CD4-positive, CD25-positive, alpha-beta regulatory T cell (primary cell): Measurements from ENCODE around the gene TSPAN18. TPM values are rescaled to one million over a fixed set of nuclear protein-coding genes. Genes with fewer than 3 reads are reported as not detected.
A peak's percentile ranks its signal among the peaks of the same experiment; 100 is the strongest.

Source experiments
- ATAC-seq, 2 donors: fragments of 150-1000 bp; cut with Tn5 transposase; one replicate each; pipeline ENCODE4 v1.10.0; 2021; ENCODE audit warnings: low read depth in 2 of 2, moderate number of reproducible peaks in 2 of 2, moderate library complexity in 1 of 2
- DNase-seq, 3 donors: peaks; one replicate each; pipeline versions ENCODE4 v3.0.0 to v3.0.0-alpha.2; 2012 to 2022; ENCODE audit warnings: mixed read lengths in 1 of 3
- H3K27ac ChIP-seq: one replicate; pipeline ENCODE4 v1.7.0; 2013; ENCODE audit warnings: mild to moderate bottlenecking, low read length; ENCODE audit not compliant: insufficient read depth, poor library complexity, severe bottlenecking
- H3K27me3 ChIP-seq: one replicate; pipeline ENCODE4 v1.7.0; 2013; ENCODE audit warnings: low read length; ENCODE audit not compliant: control insufficient read depth, insufficient read depth
- H3K36me3 ChIP-seq: one replicate; pipeline ENCODE4 v1.7.0; 2013; ENCODE audit warnings: mild to moderate bottlenecking, low read length, moderate library complexity; ENCODE audit not compliant: control insufficient read depth, insufficient read depth
- H3K4me1 ChIP-seq: 2 replicates; pipeline ENCODE4 v1.7.0; 2013; ENCODE audit warnings: mild to moderate bottlenecking, low read length; ENCODE audit not compliant: insufficient read depth, control insufficient read depth, poor library complexity, severe bottlenecking
- H3K4me3 ChIP-seq: one replicate; pipeline ENCODE4 v1.7.0; 2013; ENCODE audit warnings: low read depth, mild to moderate bottlenecking, low read length, moderate library complexity
- H3K9me3 ChIP-seq, 2 experiments: 1 replicate in 1 of 2; 2 replicates in 1 of 2; pipeline ENCODE4 v1.7.0; 2013; ENCODE audit warnings: low read length in 2 of 2, mild to moderate bottlenecking in 1 of 2, moderate library complexity in 1 of 2; ENCODE audit not compliant: control insufficient read depth in 2 of 2
- H3K27ac Mint-ChIP-seq, 3 donors: one replicate each; pipeline ENCODE4 v1.8.0; 2020 to 2022; ENCODE audit warnings: mild to moderate bottlenecking in 3 of 3, mixed read lengths in 3 of 3, moderate library complexity in 2 of 3
- H3K27me3 Mint-ChIP-seq: one replicate; pipeline ENCODE4 v1.8.0; 2022; ENCODE audit warnings: mild to moderate bottlenecking, mixed read lengths
- H3K36me3 Mint-ChIP-seq: one replicate; pipeline ENCODE4 v1.8.0; 2020; ENCODE audit warnings: mixed read lengths
- H3K4me1 Mint-ChIP-seq, 4 donors: one replicate each; pipeline ENCODE4 v1.8.0; 2020 to 2022; ENCODE audit warnings: mixed read lengths in 4 of 4, mild to moderate bottlenecking in 1 of 4
- H3K4me3 Mint-ChIP-seq, 4 donors: one replicate each; pipeline ENCODE4 v1.8.0; 2020 to 2022; ENCODE audit warnings: mild to moderate bottlenecking in 4 of 4, mixed read lengths in 4 of 4, moderate library complexity in 3 of 4
- H3K9me3 Mint-ChIP-seq, 7 donors: one replicate each; pipeline ENCODE4 v1.8.0; 2020 to 2022; ENCODE audit warnings: mixed read lengths in 7 of 7, mild to moderate bottlenecking in 3 of 7, moderate library complexity in 2 of 7
- polyA plus RNA-seq, 4 donors: library from polyadenylated mRNA; unstranded; fragments of 300-500 nt; fragmentation: Illumina TruSeq; gene quantifications; one replicate each; pipeline ENCODE4 v1.2.3, GENCODE V29; 2021
- total RNA-seq: library from RNA; stranded (reverse); gene quantifications from one replicate; pipeline ENCODE4 v1.2.3, GENCODE V29; 2022

The TSPAN18 gene
- total and polyA plus RNA-seq, 5 donors from 2014 or later: 3.2 to 36.9 (median 4.9) TPM

DNA sequence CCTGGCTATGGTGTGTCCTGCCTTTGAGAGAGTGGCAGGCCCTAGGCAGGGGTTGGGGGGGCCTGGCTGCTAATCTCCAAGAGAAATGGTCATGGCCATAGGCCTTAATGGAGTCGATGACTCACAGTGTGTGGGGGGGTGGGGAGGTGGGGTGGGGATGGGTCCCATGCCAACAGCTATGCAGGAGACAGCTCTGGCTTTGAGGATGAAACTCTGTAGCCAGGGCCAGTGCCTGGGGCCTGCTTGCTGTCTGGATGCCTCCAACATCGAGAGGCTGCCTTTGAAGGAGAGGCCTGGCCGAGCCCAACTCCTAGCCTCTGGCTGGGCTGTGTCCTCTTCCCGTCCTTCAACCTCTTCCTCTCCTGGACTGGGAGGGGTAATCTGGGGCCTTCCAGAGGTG lies 23.9 kb upstream of the TSPAN18 start:
- Histone ChIP-seq H3K4me3 (no peak overlapping the region), H3K9me3 (peaks cover 0 to 4% of the 10 kb centered on the region in 2 experiments), H3K27ac (no peak overlapping the region), H3K4me1 (no peaks in the 10 kb centered on the region), H3K36me3 (no peaks in the 10 kb centered on the region), H3K27me3 (no peaks in the 10 kb centered on the region)
- Mint-ChIP-seq H3K36me3 (no peaks in the 10 kb centered on the region), H3K27me3 (peaks cover 24% of the 10 kb centered on the region), H3K4me3 (no peak overlapping the region), H3K9me3 (peaks cover 0 to 6% (median 2%) of the 10 kb centered on the region in 7 donors), H3K4me1 (peaks cover 0 to 17% (median 4%) of the 10 kb centered on the region in 4 donors), H3K27ac (peak overlapping the region in 1 of 3 donors; percentile 27)
- ATAC-seq (no peak), DNase-seq (no peak)

DNA sequence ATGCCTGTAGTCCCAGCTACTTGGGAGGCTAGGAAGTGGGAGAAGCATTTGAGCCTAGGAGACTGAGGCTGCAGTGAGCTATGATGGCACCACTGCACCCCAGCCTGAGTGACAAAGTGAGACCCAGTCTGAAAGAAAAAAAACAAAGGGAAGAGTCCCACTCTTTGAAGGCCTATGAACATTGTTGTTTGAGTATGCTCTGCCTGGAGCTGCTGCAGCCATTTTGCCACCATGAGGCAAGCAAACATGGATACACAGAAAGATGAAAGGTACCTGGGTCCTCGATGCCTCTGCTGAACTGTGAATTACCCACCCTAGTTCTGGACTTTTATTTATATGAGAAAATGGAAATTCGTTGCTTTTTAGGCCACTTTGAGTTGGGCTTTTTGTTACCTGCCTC lies 19.7 kb upstream of the TSPAN18 start:
- no peaks in the 10 kb centered on the region for H3K36me3 Mint-ChIP-seq
- Histone ChIP-seq H3K4me1 (no peaks in the 10 kb centered on the region), H3K9me3 (peaks cover 0 to 4% of the 10 kb centered on the region in 2 experiments), H3K36me3 (no peaks in the 10 kb centered on the region), H3K27ac (no peak overlapping the region), H3K4me3 (no peak overlapping the region), H3K27me3 (no peaks in the 10 kb centered on the region)
- no peak overlapping the region for H3K4me3 Mint-ChIP-seq
- no peak overlapping the region for H3K27ac Mint-ChIP-seq
- ATAC-seq (no peak), DNase-seq (no peak)
- H3K27me3 Mint-ChIP-seq: peaks cover 24% of the 10 kb centered on the region
- H3K9me3 Mint-ChIP-seq: peaks cover 0 to 13% (median 2%) of the 10 kb centered on the region in 7 donors
- H3K4me1 Mint-ChIP-seq: peaks cover 0 to 28% (median 9%) of the 10 kb centered on the region in 4 donors

DNA sequence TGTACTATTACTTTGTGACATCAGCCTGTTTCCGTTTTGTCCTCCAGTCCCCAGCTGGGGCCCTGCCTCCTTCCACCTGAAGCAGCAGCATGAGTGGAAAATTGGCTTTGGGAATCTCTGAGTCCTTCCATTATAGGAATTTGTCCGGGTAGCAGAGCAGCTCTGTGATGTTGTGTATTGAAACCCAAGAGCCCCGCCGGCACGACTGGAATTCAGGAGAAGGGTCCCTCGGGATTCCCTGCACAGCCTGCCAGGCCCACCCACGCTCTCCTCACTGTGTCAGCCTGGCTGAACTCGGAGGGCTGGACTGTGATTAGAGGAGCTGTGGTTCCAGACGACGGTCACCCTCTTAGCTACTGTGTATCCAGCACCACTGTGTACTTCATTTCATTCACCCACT lies 18.8 kb upstream of the TSPAN18 start:
- Histone ChIP-seq H3K4me1 (no peaks in the 10 kb centered on the region), H3K36me3 (no peaks in the 10 kb centered on the region), H3K27me3 (no peaks in the 10 kb centered on the region), H3K9me3 (peaks cover 0 to 4% of the 10 kb centered on the region in 2 experiments), H3K27ac (no peak overlapping the region), H3K4me3 (no peak overlapping the region)
- peaks cover 0 to 13% (median 2%) of the 10 kb centered on the region in 7 donors for H3K9me3 Mint-ChIP-seq
- DNase-seq (no peak), ATAC-seq (no peak)
- H3K4me1 Mint-ChIP-seq: peaks cover 0 to 24% (median 8%) of the 10 kb centered on the region in 4 donors
- no peak overlapping the region for H3K4me3 Mint-ChIP-seq
- no peaks in the 10 kb centered on the region for H3K36me3 Mint-ChIP-seq
- no peak overlapping the region for H3K27ac Mint-ChIP-seq
- peaks cover 28% of the 10 kb centered on the region for H3K27me3 Mint-ChIP-seq

DNA sequence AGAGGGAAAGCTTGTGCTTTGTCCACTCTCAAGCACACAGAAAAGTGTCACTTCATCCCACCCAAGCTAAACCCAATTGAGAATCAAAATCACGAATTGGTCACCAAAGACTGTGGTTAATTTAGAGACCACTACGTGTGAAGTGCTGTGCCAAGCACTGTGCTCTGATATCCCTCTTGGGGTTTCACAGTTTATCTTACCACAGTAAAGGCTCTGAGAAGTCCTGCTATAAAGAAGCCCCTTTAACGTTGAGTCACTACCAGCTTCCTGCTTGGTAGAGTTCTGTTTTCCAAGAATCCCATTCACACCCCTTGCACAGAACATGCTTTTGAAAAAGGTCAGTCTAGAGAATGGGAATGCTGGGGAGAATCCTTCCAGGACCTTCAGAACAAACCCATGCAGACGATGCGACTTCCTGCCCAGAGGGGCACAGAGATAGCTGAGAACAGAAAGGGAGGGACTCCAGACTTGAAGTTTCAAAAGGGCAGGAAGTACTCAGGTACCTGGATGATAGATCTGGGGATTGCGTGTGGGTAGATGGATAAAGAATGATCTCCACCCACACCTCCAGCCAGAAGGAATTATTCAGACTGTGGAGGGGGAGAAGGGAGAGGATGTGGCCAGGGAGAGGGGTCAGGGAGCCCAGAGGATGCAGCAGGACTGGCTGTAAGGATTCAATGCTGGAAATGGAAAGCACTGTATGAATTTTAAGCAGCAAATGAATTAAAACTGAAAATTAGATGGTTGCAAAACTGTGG lies 18.1 kb upstream of the TSPAN18 start:
- no peaks in the 10 kb centered on the region for H3K36me3 ChIP-seq
- H3K4me1 ChIP-seq: no peaks in the 10 kb centered on the region
- peaks cover 0 to 12% (median 2%) of the 10 kb centered on the region in 7 donors for H3K9me3 Mint-ChIP-seq
- H3K36me3 Mint-ChIP-seq: no peaks in the 10 kb centered on the region
- peaks cover 0 to 24% (median 8%) of the 10 kb centered on the region in 4 donors for H3K4me1 Mint-ChIP-seq
- no peak for ATAC-seq
- H3K9me3 ChIP-seq: peaks cover 0 to 1% of the 10 kb centered on the region in 2 experiments
- H3K27ac ChIP-seq: no peak overlapping the region
- H3K4me3 ChIP-seq: no peak overlapping the region
- no peaks in the 10 kb centered on the region for H3K27me3 ChIP-seq
- H3K27ac Mint-ChIP-seq: peak overlapping the region in 1 of 3 donors; percentile 27
- H3K27me3 Mint-ChIP-seq: peaks cover 31% of the 10 kb centered on the region
- H3K4me3 Mint-ChIP-seq: no peak overlapping the region
- peak in 1 of 3 donors; percentile 14 for DNase-seq

DNA sequence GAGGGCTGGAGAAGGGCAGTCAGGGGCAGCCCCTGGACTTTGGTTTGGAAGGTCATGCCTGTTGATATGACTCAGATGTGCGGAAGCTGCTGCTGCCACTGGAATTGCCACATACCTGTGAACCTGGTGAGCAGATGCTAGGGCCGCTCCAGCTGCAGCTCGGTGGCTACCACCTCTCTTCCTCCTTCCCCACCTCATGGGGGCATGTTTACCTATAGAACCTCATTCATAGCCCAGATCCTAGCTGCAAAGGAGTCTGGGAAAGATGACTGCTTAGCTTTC lies 17.5 kb upstream of the TSPAN18 start:
- Mint-ChIP-seq H3K4me3 (no peak overlapping the region), H3K27me3 (peaks cover 29% of the 10 kb centered on the region), H3K4me1 (peaks cover 0 to 26% (median 8%) of the 10 kb centered on the region in 4 donors), H3K36me3 (no peaks in the 10 kb centered on the region), H3K9me3 (peaks cover 0 to 8% (median 0%) of the 10 kb centered on the region in 7 donors), H3K27ac (peak overlapping the region in 1 of 3 donors; percentile 27)
- Histone ChIP-seq H3K27ac (no peak overlapping the region), H3K36me3 (no peaks in the 10 kb centered on the region), H3K9me3 (no peaks in the 10 kb centered on the region), H3K27me3 (no peaks in the 10 kb centered on the region), H3K4me3 (no peak overlapping the region), H3K4me1 (no peaks in the 10 kb centered on the region)
- no peak for DNase-seq
- ATAC-seq: no peak

DNA sequence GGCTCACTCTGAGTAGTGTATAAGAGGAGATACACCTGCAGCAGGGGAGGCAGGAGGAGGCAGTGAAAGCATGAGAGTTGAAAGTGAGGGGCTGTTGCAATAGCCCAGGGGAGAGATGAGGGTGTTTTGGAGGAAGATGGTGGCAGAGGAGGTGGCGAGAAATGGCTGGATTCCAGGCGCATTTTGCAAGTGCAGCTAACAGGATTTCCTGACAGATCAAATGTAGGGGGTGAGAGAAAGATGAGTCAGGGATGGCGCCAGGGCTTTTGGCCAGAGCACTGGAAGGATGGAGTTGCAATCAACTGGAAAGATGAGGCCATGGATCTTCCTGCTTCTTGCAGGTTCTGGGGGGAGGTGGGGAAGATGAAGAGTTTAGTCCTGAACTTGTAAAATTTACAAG lies 16.8 kb upstream of the TSPAN18 start:
- no peak overlapping the region for H3K27ac ChIP-seq
- H3K4me3 ChIP-seq: no peak overlapping the region
- Mint-ChIP-seq H3K36me3 (no peaks in the 10 kb centered on the region), H3K9me3 (peaks cover 0 to 8% (median 0%) of the 10 kb centered on the region in 7 donors), H3K4me1 (peaks cover 0 to 26% (median 9%) of the 10 kb centered on the region in 4 donors), H3K27me3 (peaks cover 29% of the 10 kb centered on the region), H3K4me3 (no peak overlapping the region), H3K27ac (no peak overlapping the region)
- H3K4me1 ChIP-seq: no peaks in the 10 kb centered on the region
- no peaks in the 10 kb centered on the region for H3K9me3 ChIP-seq
- ATAC-seq (no peak), DNase-seq (no peak)
- H3K27me3 ChIP-seq: no peaks in the 10 kb centered on the region
- no peaks in the 10 kb centered on the region for H3K36me3 ChIP-seq

DNA sequence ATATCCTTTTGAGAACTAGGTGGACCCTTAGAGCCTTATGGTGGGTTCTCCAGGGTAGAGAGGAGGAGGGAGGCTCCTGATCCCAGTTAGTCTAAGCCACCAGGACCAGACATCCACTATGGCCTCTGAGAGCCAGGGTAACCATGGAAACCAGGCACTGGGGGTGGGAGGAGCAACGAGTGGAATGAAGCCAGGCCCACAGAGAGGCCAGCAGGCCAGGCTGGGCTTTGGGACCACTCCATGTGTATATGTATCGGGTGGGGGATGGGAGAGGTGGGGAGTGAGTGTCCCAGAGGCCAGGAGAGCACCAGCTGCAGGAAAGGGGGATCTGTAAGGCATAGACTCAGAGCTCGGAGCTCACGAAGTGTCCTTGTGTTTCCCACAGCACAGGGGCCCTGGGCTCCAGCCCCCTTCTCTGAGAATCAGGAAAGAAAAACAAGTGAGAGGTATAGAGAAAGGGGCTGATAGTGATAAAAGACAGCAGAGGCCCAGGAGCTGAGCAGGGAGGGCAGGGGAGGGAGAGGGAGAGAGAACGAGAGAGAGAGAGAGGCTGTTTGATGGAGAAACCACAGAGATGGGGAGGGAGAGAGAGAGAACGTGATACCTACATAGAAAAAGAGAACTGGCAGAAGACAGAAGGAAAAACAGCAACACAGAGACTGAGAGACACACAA lies 15.5 kb upstream of the TSPAN18 start:
- H3K9me3 ChIP-seq: no peaks in the 10 kb centered on the region
- H3K4me1 Mint-ChIP-seq: peaks cover 0 to 26% (median 8%) of the 10 kb centered on the region in 4 donors
- peak overlapping the region in 1 of 4 donors; percentile 26 for H3K4me3 Mint-ChIP-seq
- H3K27me3 Mint-ChIP-seq: peaks cover 31% of the 10 kb centered on the region
- H3K27ac ChIP-seq: no peak overlapping the region
- ATAC-seq: no peak
- H3K9me3 Mint-ChIP-seq: peaks cover 0 to 8% (median 0%) of the 10 kb centered on the region in 7 donors
- no peaks in the 10 kb centered on the region for H3K36me3 Mint-ChIP-seq
- no peaks in the 10 kb centered on the region for H3K4me1 ChIP-seq
- no peak overlapping the region for H3K4me3 ChIP-seq
- DNase-seq: no peak
- H3K36me3 ChIP-seq: no peaks in the 10 kb centered on the region
- H3K27me3 ChIP-seq: no peaks in the 10 kb centered on the region
- peak overlapping the region in 1 of 3 donors; percentile 81 for H3K27ac Mint-ChIP-seq
